CD4-positive, alpha-beta T cell treated with Interleukin-17A for 4 hours (primary cell): ENCODE measurements around the gene TTC1.
"Not testable (repeated sequence)": the region's sequence is repeated elsewhere in the genome, so short reads cannot be mapped to it uniquely, and the experiment has no call there.

Source experiments
- DNase-seq: peaks from one replicate; pipeline ENCODE4 v3.0.0-alpha.2; 2020; ENCODE audit warnings: mixed read lengths

The TTC1 gene

GRCh38 chr5:160044391-160044804 lies 35.5 kb downstream of the TTC1 start:
- DNase-seq: no peak

DNA sequence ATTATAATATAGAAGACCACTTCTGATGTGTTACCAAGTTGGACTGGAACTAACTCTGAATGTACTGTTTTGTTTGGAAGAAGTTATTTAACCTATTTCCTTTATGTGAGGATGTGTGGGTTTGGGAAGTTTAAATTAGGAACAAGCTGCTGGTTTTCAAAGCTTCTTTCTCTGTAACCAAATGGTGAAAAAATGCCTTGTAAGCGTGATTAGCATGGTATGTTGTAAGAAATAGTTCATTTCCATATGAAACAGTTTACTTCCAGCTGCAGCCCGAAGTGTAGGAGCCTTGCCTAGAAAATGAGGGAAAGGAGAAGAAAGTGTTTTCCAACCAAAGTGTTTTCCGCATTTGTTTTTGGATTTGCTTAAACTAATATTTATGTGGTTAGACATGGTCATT lies 36.0 kb downstream of the TTC1 start:
- DNase-seq: no peak

GRCh38 chr5:160047423-160047822 lies 38.5 kb downstream of the TTC1 start:
- DNase-seq: no peak

- DNase-seq: no peak
Measured at GRCh38 chr5:160048131-160048530, 39.2 kb downstream of the TTC1 start.

- no peak for DNase-seq
Measured at GRCh38 chr5:160049099-160049498, 40.2 kb downstream of the TTC1 start.

GRCh38 chr5:160054047-160054446 lies 45.1 kb downstream of the TTC1 start:
- DNase-seq: no peak

GRCh38 chr5:160054831-160055230 lies 45.9 kb downstream of the TTC1 start:
- no peak for DNase-seq

- DNase-seq: no peak
Measured at GRCh38 chr5:160057256-160057655, 48.3 kb downstream of the TTC1 start.

GRCh38 chr5:160060001-160060400 lies 51.1 kb downstream of the TTC1 start:
- no peak for DNase-seq

GRCh38 chr5:160061770-160062169 lies 52.8 kb downstream of the TTC1 start:
- DNase-seq: no peak

DNA sequence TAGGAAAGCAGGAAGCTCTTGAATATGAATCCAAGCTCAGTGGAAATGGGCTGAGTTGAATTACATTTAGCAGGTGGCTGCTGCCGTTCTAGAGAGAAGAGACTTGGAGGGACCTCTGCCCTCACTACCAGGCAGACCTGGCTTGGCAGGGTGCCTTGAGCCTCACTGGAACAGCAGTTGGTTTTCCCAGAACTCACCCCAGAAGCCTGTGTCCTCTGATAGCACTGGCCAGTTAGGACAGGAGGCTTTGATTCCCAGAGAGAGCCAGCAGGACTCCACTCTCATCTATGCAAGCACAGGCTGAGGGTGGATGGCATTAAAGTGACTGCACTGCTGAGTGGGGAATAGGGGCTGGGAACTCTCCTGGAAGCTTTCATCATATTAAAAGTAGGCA lies 55.5 kb downstream of the TTC1 start:
- no peak for DNase-seq

- no peak for DNase-seq
Measured at GRCh38 chr5:160064995-160065614, 56.2 kb downstream of the TTC1 start.

- DNase-seq: not testable (repeated sequence)
Measured at GRCh38 chr5:160069120-160069519, 60.2 kb downstream of the TTC1 start.

DNA sequence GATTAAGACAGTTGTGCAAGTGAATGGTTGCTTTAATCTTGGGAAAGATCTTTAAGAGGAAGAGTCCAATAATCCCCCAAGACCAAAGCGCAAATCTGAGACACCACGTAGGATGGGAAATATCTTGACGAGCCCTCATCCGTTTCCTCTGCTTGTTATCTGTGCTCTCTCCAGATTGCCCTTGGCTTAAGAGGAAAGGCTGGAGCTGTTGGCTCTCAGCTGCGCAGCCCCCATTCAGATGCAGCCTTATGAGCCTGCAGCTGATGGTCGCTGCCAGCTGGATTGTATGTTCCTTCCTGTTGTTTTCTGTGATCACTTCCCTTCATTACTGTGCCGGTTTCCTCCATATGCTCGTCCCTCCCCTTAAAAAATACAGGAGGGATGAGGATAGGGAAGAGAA lies 62.6 kb downstream of the TTC1 start:
- no peak for DNase-seq

- DNase-seq: no peak
Measured at GRCh38 chr5:160071916-160072315, 63.0 kb downstream of the TTC1 start.

GRCh38 chr5:160075073-160075472 lies 66.1 kb downstream of the TTC1 start:
- DNase-seq: no peak

DNA sequence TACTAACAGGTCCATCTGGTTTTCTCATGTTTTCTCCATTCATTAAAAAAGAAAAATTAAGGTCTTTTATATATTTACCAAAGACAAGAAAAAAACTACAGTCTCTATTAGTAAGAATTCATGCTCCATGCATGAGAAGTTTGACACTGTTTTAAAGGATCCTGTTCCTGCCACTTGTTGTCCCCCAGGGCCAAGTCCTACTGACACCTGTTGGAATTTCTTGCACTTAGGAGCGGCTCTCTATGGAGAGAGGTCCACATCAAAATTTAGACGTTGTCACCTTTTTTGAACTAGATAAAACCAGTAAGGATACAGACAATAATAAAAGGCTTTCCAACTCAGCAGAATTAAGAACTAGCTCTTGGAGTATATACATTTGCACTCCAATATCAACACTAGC lies 68.1 kb downstream of the TTC1 start:
- DNase-seq: no peak

GRCh38 chr5:160079753-160080152 lies 70.8 kb downstream of the TTC1 start:
- DNase-seq: no peak

GRCh38 chr5:160081495-160081894 lies 72.6 kb downstream of the TTC1 start:
- DNase-seq: no peak

- DNase-seq: no peak
Measured at GRCh38 chr5:160082614-160083500, 73.9 kb downstream of the TTC1 start.

- no peak for DNase-seq
Measured at GRCh38 chr5:160083501-160083900, 74.6 kb downstream of the TTC1 start.

DNA sequence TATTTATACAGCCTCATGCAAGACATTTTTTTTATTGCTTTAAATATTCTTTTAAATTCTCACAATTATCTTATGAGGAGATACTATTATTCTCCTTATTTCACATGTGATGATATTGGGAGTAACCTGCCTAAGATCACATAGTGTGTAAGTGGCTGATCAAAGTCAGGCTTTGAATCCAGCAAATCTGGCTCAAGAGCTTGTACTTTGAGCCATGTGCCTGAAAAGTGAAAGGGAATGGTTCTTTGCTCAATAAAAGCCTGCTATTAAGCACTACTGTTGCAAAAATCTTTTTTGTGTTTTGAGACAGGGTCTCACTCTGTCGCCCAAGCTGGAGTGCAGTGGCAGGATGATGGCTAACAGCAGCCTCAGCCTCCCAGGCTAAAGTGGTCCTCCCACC lies 75.2 kb downstream of the TTC1 start:
- DNase-seq: no peak

DNA sequence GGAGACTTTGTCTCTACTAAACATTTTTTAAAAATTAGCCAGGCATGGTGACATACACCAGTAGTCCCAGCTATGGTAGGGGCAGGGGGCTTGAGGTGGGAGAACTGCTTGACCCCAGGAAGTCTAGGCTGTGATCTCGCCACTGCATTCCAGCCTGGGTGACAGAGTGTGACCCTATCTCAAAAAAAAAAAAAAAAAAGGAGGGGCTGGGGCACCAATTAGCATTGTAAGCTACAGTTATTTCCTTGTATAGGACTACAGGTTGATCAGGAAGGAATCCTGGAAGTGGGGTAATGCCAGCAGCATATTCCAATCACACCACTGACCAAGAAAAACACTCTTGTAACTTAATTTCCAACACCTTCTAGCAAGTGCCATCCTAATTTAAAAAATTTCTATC lies 78.3 kb downstream of the TTC1 start:
- no peak for DNase-seq

DNA sequence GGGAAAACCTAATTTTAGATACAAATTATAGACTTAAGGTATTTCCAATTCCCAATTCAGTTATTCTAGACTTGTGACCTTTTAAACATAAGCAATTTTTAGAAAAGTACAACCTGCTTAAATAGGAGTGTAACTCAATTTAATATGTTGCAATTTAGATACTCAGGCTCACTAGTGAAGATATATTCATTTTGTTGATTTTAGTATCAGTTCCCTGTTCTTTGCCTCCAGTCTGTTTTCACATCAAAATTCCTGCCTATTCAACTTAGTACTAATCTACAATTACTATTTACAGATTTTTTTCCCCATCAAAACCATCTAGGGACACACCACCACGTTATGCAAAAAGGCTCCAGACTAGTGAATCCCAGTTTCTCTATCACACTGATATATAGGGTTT lies 79.9 kb downstream of the TTC1 start:
- no peak for DNase-seq

GRCh38 chr5:160089531-160089930 lies 80.6 kb downstream of the TTC1 start:
- no peak for DNase-seq
